Small intestine (tissue), 7 donors: ENCODE data around the gene ACOD1. TPM values are rescaled to one million over a fixed set of nuclear protein-coding genes. Genes with fewer than 3 reads are reported as not detected.

ENCODE experiments used
- DNase-seq, 2 donors: peaks; one replicate each; pipeline versions ENCODE4 v3.0.0 to v3.0.0-alpha.2; 2013
- FAIRE-seq: peaks from 2 replicates; lab custom pipeline; 2012; peaks lifted over from hg19 to GRCh38; lab: Jason Lieb, UNC
- H3K27ac ChIP-seq, 3 donors: one replicate each; pipeline ENCODE4 v1.5.1; 2013; ENCODE audit warnings: low read length in 2 of 3, mild to moderate bottlenecking in 2 of 3, control low read depth in 1 of 3, inconsistent platforms in 1 of 3, low read depth in 1 of 3, moderate library complexity in 1 of 3
- H3K27me3 ChIP-seq, 3 donors: one replicate each; pipeline ENCODE4 v1.6.1; 2013; ENCODE audit warnings: low read length in 3 of 3, inconsistent platforms in 1 of 3; ENCODE audit not compliant: control insufficient read depth in 3 of 3, insufficient read depth in 3 of 3
- H3K36me3 ChIP-seq, 3 donors: one replicate each; pipeline ENCODE4 v1.6.1; 2013; ENCODE audit warnings: low read length in 3 of 3, inconsistent platforms in 1 of 3, low read depth in 1 of 3, mild to moderate bottlenecking in 1 of 3, moderate library complexity in 1 of 3; ENCODE audit not compliant: control insufficient read depth in 3 of 3, insufficient read depth in 2 of 3
- H3K4me1 ChIP-seq, 3 donors: one replicate each; pipeline ENCODE4 v1.6.1; 2013; ENCODE audit warnings: low read length in 2 of 3, inconsistent platforms in 1 of 3, low read depth in 1 of 3, mild to moderate bottlenecking in 1 of 3, moderate library complexity in 1 of 3; ENCODE audit not compliant: control insufficient read depth in 3 of 3, insufficient read depth in 2 of 3
- H3K4me3 ChIP-seq, 3 donors: one replicate each; pipeline ENCODE4 v1.5.1; 2013; ENCODE audit warnings: low read length in 3 of 3, control low read depth in 1 of 3, inconsistent platforms in 1 of 3, low read depth in 1 of 3, mild to moderate bottlenecking in 1 of 3, moderate library complexity in 1 of 3
- H3K9me3 ChIP-seq, 2 donors: one replicate each; pipeline ENCODE4 v1.6.1; 2013; ENCODE audit warnings: low read depth in 1 of 2, low read length in 1 of 2; ENCODE audit not compliant: control insufficient read depth in 2 of 2, insufficient read depth in 1 of 2
- WGBS, 3 donors: extraction: QIAGEN DNeasy Blood & Tissue Kit; methylation state at CpG; one replicate each; pipeline ENCODE4 v1.1.7; 2013; 5-methylcytosine and 5-hydroxymethylcytosine counted together
- polyA plus RNA-seq, 4 donors: library from polyadenylated mRNA; stranded (reverse) in 3 of 4; unstranded in 1 of 4; fragments of 200-250 nt in 3 of 4; fragments of 120-200 nt in 1 of 4; gene quantifications; one replicate each; pipeline versions ENCODE4 v1.2.1 to v1.2.3, GENCODE V29; 2013
- donor health status: healthy with polysubstance abuse.
- donor health status: control.
- donor health status: control.
- donor health status: Bipolar disorder and iron deficiency.
- donor health status: healthy.

The ACOD1 gene
- polyA plus RNA-seq, 4 donors = not detected

- Histone ChIP-seq H3K36me3 (no peaks in the 10 kb centered on the region), H3K9me3 (peaks cover 0 to 4% of the 10 kb centered on the region in 2 donors), H3K4me3 (no peak overlapping the region), H3K4me1 (no peaks in the 10 kb centered on the region), H3K27me3 (no peaks in the 10 kb centered on the region), H3K27ac (no peak overlapping the region)
- 63 to 77% (median 70%) methylated on average over 2 of the region's 2 CpGs for WGBS, 3 donors
- FAIRE-seq (no peak), DNase-seq (no peak)
Measured at GRCh38 chr13:76937281-76937820, 11.0 kb upstream of the ACOD1 start.

- Histone ChIP-seq H3K4me1 (no peaks in the 10 kb centered on the region), H3K4me3 (no peak overlapping the region)
- FAIRE-seq = no peak
Measured at GRCh38 chr13:76939215-76939614, 9.1 kb upstream of the ACOD1 start.

GRCh38 chr13:76942363-76942762, 5.9 kb upstream of the ACOD1 start:
- Histone ChIP-seq H3K4me3 (no peak overlapping the region), H3K27ac (no peak overlapping the region), H3K36me3 (no peaks in the 10 kb centered on the region), H3K9me3 (peaks cover 0 to 8% of the 10 kb centered on the region in 2 donors), H3K4me1 (no peaks in the 10 kb centered on the region), H3K27me3 (no peaks in the 10 kb centered on the region)
- WGBS, 3 donors = 84 to 86% (median 85%) methylated on average over 4 of the region's 4 CpGs
- no peak for FAIRE-seq
- no peak for DNase-seq

More at GRCh38 chr13:76939215-76939614, 9.1 kb upstream of the ACOD1 start:
- no peak overlapping the region for H3K27ac ChIP-seq
- WGBS, 3 donors = 88 to 95% (median 89%) methylated on average over 3 of the region's 3 CpGs
- DNase-seq = no peak
- peaks cover 0 to 4% of the 10 kb centered on the region in 2 donors for H3K9me3 ChIP-seq
- H3K36me3 ChIP-seq = no peaks in the 10 kb centered on the region
- H3K27me3 ChIP-seq = no peaks in the 10 kb centered on the region

GRCh38 chr13:76943646-76944045, 4.7 kb upstream of the ACOD1 start:
- FAIRE-seq = no peak
- H3K4me1 ChIP-seq = no peaks in the 10 kb centered on the region
- H3K9me3 ChIP-seq = peaks cover 0 to 4% of the 10 kb centered on the region in 2 donors
- H3K27ac ChIP-seq = no peak overlapping the region
- H3K36me3 ChIP-seq = no peaks in the 10 kb centered on the region
- DNase-seq = no peak
- WGBS, 3 donors = 72 to 88% (median 76%) methylated on average over 2 of the region's 2 CpGs
- no peak overlapping the region for H3K4me3 ChIP-seq
- no peaks in the 10 kb centered on the region for H3K27me3 ChIP-seq

- Histone ChIP-seq H3K36me3 (no peaks in the 10 kb centered on the region), H3K4me1 (no peaks in the 10 kb centered on the region), H3K9me3 (peaks cover 0 to 4% of the 10 kb centered on the region in 2 donors), H3K27me3 (no peaks in the 10 kb centered on the region), H3K4me3 (no peak overlapping the region), H3K27ac (no peak overlapping the region)
- DNase-seq (no peak), FAIRE-seq (no peak)
- 70 to 78% (median 77%) methylated on average over 4 of the region's 4 CpGs for WGBS, 3 donors
Measured at GRCh38 chr13:76944456-76944855, 3.9 kb upstream of the ACOD1 start.

- no peaks in the 10 kb centered on the region for H3K4me1 ChIP-seq
- H3K36me3 ChIP-seq = no peaks in the 10 kb centered on the region
- peaks cover 0 to 4% of the 10 kb centered on the region in 2 donors for H3K9me3 ChIP-seq
- FAIRE-seq = no peak
- DNase-seq = no peak
- no peaks in the 10 kb centered on the region for H3K27me3 ChIP-seq
- 85 to 88% (median 87%) methylated on average over 2 of the region's 2 CpGs for WGBS, 3 donors
- H3K27ac ChIP-seq = no peak overlapping the region
- H3K4me3 ChIP-seq = no peak overlapping the region
Measured at GRCh38 chr13:76950101-76950500, 1.8 kb downstream of the ACOD1 start.

GRCh38 chr13:76953968-76954367, 5.7 kb downstream of the ACOD1 start:
- Histone ChIP-seq H3K4me3 (no peak overlapping the region), H3K36me3 (no peaks in the 10 kb centered on the region), H3K27me3 (no peaks in the 10 kb centered on the region), H3K4me1 (no peaks in the 10 kb centered on the region), H3K9me3 (peaks cover 0 to 6% of the 10 kb centered on the region in 2 donors), H3K27ac (no peak overlapping the region)
- no peak for DNase-seq
- FAIRE-seq = no peak
- 59 to 71% (median 61%) methylated on average over 3 of the region's 3 CpGs for WGBS, 3 donors

- WGBS, 3 donors = 62 to 83% (median 66%) methylated on average over 6 of the region's 6 CpGs
- DNase-seq = no peak
- Histone ChIP-seq H3K9me3 (peaks cover 0 to 12% of the 10 kb centered on the region in 2 donors), H3K4me1 (no peaks in the 10 kb centered on the region), H3K4me3 (no peak overlapping the region), H3K27me3 (no peaks in the 10 kb centered on the region), H3K27ac (no peak overlapping the region), H3K36me3 (no peaks in the 10 kb centered on the region)
- FAIRE-seq = no peak
Measured at GRCh38 chr13:76954538-76954937, 6.2 kb downstream of the ACOD1 start.

- FAIRE-seq (no peak), DNase-seq (no peak)
- no peaks in the 10 kb centered on the region for H3K27me3 ChIP-seq
- no peaks in the 10 kb centered on the region for H3K36me3 ChIP-seq
- H3K4me1 ChIP-seq = no peaks in the 10 kb centered on the region
- no peak overlapping the region for H3K27ac ChIP-seq
- WGBS, 3 donors = 70 to 79% (median 71%) methylated on average over 4 of the region's 4 CpGs
- peaks cover 0 to 18% of the 10 kb centered on the region in 2 donors for H3K9me3 ChIP-seq
- no peak overlapping the region for H3K4me3 ChIP-seq
Measured at GRCh38 chr13:76955193-76955592, 6.9 kb downstream of the ACOD1 start.
